ENCODE measurements around the gene PPFIA1.

PPFIA1 gene

DNA sequence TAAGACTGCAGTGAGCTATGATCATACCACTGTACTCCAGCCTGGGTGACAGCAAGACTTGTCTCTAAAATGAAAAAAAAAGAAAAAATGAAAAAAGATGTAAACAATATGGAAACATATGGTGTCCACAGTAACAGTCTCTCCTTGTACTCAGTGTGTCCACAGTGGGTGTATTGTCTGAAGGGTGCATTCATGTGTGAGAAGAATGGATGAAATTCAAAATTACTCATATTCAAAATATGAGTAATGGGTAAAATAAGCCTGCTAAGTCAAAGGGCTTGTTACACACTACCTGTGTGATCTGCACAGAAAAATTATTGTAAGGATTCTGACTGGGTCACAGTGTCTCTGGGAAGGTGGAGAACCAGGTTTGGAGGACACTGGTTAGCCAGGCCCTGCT is 26.9 kb downstream of the PPFIA1 start:
- Histone ChIP-seq H3K9me3 (ENCODE audit: low read depth, low read length) (no peaks in the 10 kb centered on the region), H3K4me3 (no peak overlapping the region), H3K36me3 (ENCODE audit: insufficient read depth, low read length) (peaks cover 30% of the 10 kb centered on the region), H3K9ac (ENCODE audit: insufficient read length) (no peak overlapping the region), H3K27ac (no peak overlapping the region)
- no peak for TF ChIP-seq EZH2 (IDR thresholded peaks at IDR 0.05)
- DNase-seq (ENCODE audit: low read depth, low spot score): no peak

DNA sequence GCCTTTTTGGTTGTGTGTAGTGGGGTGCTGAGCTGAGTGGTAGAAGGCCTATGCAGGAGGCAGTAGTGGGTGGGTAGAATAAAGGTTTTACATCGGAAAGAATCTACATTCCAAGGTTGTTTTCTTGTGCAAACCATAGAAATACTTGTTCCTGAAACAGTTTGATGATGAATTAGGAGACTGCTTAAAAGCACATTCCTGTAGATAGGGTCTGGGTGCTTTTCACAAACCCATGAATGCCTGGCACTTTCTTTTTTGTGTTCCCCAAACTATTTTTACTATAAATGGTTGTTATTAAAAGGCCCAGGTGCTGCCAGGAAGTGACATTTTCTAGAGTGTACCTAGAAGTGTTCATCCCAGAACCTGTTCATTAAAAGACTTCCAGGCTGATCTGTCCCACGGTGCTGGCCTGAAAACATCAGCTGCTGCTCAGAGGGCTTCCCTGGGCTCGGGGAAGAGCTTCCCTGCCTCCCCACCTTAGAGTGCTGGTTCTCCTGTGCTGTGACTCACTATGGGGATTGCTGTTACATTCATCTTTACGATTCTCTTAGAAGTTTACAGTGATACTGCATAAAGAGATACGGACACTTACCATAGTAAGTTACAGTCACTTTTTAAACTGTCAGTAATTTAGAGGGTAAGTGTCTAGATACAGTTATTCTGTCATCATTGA is 27.9 kb downstream of the PPFIA1 start:
- no peak for DNase-seq (ENCODE audit: low read depth, low spot score)
- Histone ChIP-seq H3K36me3 (ENCODE audit: insufficient read depth, low read length) (peaks cover 25% of the 10 kb centered on the region), H3K4me3 (no peak overlapping the region), H3K9me3 (ENCODE audit: low read depth, low read length) (no peaks in the 10 kb centered on the region), H3K9ac (ENCODE audit: insufficient read length) (no peak overlapping the region), H3K27ac (no peak overlapping the region)
- no peak for TF ChIP-seq FOXP2 (optimal IDR thresholded peaks at IDR 0.05; ENCODE audit: control extremely low read depth, extremely low read length, insufficient read depth)
- no peak for TF ChIP-seq EZH2 (IDR thresholded peaks at IDR 0.05)
- TF ChIP-seq POLR2AphosphoS5 (IDR thresholded peaks at IDR 0.05; ENCODE audit: borderline replicate concordance, low read depth, low read length): no peak

GRCh38 chr11:70299636-70300035 is 29.1 kb downstream of the PPFIA1 start:
- TF ChIP-seq FOXP2 (optimal IDR thresholded peaks at IDR 0.05; ENCODE audit: control extremely low read depth, extremely low read length, insufficient read depth) (no peak), EZH2 (IDR thresholded peaks at IDR 0.05) (no peak), POLR2AphosphoS5 (IDR thresholded peaks at IDR 0.05; ENCODE audit: borderline replicate concordance, low read depth, low read length) (no peak)
- H3K27ac ChIP-seq: no peak overlapping the region
- H3K9ac ChIP-seq (ENCODE audit: insufficient read length): no peak overlapping the region
- H3K36me3 ChIP-seq (ENCODE audit: insufficient read depth, low read length): peaks cover 22% of the 10 kb centered on the region
- no peaks in the 10 kb centered on the region for H3K9me3 ChIP-seq (ENCODE audit: low read depth, low read length)
- DNase-seq (ENCODE audit: low read depth, low spot score): no peak
- no peak overlapping the region for H3K4me3 ChIP-seq

DNA sequence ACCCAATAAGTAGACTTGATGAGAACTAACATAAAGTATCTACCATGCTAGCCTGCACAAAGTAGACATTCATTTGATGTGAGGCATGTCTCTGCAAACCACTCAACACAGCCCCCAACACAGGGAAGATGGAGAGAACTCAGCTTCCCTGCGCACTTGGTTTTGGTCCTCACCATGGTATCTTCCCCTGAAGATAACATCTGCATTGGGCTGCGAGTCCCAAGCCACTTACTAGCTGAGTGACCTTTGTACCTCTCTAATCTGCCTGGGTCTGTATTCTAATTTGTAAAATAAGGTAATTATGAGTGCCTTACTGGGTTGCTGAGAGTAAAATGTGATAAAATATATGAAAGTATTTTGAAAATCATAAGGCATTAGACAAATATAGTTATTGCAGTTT is 30.7 kb downstream of the PPFIA1 start:
- no peak for TF ChIP-seq EZH2 (IDR thresholded peaks at IDR 0.05)
- no peak for TF ChIP-seq FOXP2 (optimal IDR thresholded peaks at IDR 0.05; ENCODE audit: control extremely low read depth, extremely low read length, insufficient read depth)
- TF ChIP-seq POLR2AphosphoS5 (IDR thresholded peaks at IDR 0.05; ENCODE audit: borderline replicate concordance, low read depth, low read length): no peak
- no peak overlapping the region for H3K4me3 ChIP-seq
- no peak overlapping the region for H3K9ac ChIP-seq (ENCODE audit: insufficient read length)
- H3K36me3 ChIP-seq (ENCODE audit: insufficient read depth, low read length): peaks cover 28% of the 10 kb centered on the region
- H3K9me3 ChIP-seq (ENCODE audit: low read depth, low read length): no peaks in the 10 kb centered on the region
- DNase-seq (ENCODE audit: low read depth, low spot score): no peak
- no peak overlapping the region for H3K27ac ChIP-seq

DNA sequence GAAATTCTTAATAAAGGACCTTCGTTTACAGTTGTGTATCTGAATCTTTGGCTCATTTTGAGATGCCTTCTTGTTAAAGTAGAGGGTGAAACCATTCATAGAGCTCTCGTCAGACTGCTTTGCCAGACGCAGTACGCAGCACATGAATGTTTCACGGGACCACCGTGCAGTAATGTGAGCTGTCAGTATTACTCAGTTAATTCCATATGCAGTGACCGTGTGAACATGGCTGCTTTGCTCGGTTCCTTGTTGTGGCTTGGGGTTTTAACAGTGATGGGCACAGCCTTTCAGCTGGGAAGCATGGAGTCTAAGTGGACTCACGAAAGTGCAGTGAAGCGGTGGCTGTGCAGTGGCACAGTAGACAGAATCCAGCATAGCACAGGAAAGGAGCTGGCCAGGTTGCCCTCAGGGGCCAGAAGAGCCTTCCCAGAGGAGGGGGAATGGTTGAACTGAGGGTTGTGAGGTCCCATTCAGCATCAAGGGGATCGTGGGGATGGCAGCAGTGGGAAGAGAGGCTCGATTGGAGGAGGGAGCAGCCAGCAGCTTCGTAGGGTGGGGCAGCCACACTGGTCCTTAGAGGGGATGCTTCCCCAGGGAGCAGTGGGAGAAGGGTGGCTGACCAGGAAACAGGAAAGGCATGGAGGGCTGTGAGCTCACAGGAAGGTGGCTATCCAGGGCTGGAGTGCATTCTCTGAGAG is 31.4 kb downstream of the PPFIA1 start:
- H3K4me3 ChIP-seq: no peak overlapping the region
- TF ChIP-seq EZH2 (IDR thresholded peaks at IDR 0.05) (no peak), POLR2AphosphoS5 (IDR thresholded peaks at IDR 0.05; ENCODE audit: borderline replicate concordance, low read depth, low read length) (no peak), FOXP2 (optimal IDR thresholded peaks at IDR 0.05; ENCODE audit: control extremely low read depth, extremely low read length, insufficient read depth) (no peak)
- H3K9me3 ChIP-seq (ENCODE audit: low read depth, low read length): no peaks in the 10 kb centered on the region
- no peak for DNase-seq (ENCODE audit: low read depth, low spot score)
- no peak overlapping the region for H3K9ac ChIP-seq (ENCODE audit: insufficient read length)
- no peak overlapping the region for H3K27ac ChIP-seq
- peaks cover 29% of the 10 kb centered on the region for H3K36me3 ChIP-seq (ENCODE audit: insufficient read depth, low read length)

GRCh38 chr11:70302419-70302752 is 31.9 kb downstream of the PPFIA1 start:
- no peak for DNase-seq (ENCODE audit: low read depth, low spot score)
- Histone ChIP-seq H3K4me3 (no peak overlapping the region), H3K9me3 (ENCODE audit: low read depth, low read length) (no peaks in the 10 kb centered on the region), H3K27ac (no peak overlapping the region), H3K36me3 (ENCODE audit: insufficient read depth, low read length) (peaks cover 33% of the 10 kb centered on the region), H3K9ac (ENCODE audit: insufficient read length) (no peak overlapping the region)
- no peak for TF ChIP-seq EZH2 (IDR thresholded peaks at IDR 0.05)
- TF ChIP-seq FOXP2 (optimal IDR thresholded peaks at IDR 0.05; ENCODE audit: control extremely low read depth, extremely low read length, insufficient read depth): no peak
- TF ChIP-seq POLR2AphosphoS5 (IDR thresholded peaks at IDR 0.05; ENCODE audit: borderline replicate concordance, low read depth, low read length): no peak

GRCh38 chr11:70303070-70303469 is 32.6 kb downstream of the PPFIA1 start:
- Histone ChIP-seq H3K27ac (no peak overlapping the region), H3K9me3 (ENCODE audit: low read depth, low read length) (no peaks in the 10 kb centered on the region), H3K36me3 (ENCODE audit: insufficient read depth, low read length) (peaks cover 39% of the 10 kb centered on the region), H3K4me3 (no peak overlapping the region), H3K9ac (ENCODE audit: insufficient read length) (no peak overlapping the region)
- TF ChIP-seq POLR2AphosphoS5 (IDR thresholded peaks at IDR 0.05; ENCODE audit: borderline replicate concordance, low read depth, low read length) (no peak), FOXP2 (optimal IDR thresholded peaks at IDR 0.05; ENCODE audit: control extremely low read depth, extremely low read length, insufficient read depth) (no peak), EZH2 (IDR thresholded peaks at IDR 0.05) (no peak)
- DNase-seq (ENCODE audit: low read depth, low spot score): no peak

- no peak overlapping the region for H3K27ac ChIP-seq
- no peak overlapping the region for H3K9ac ChIP-seq (ENCODE audit: insufficient read length)
- no peaks in the 10 kb centered on the region for H3K9me3 ChIP-seq (ENCODE audit: low read depth, low read length)
- H3K36me3 ChIP-seq (ENCODE audit: insufficient read depth, low read length): peaks cover 38% of the 10 kb centered on the region
- DNase-seq (ENCODE audit: low read depth, low spot score): no peak
- no peak for TF ChIP-seq FOXP2 (optimal IDR thresholded peaks at IDR 0.05; ENCODE audit: control extremely low read depth, extremely low read length, insufficient read depth)
- no peak for TF ChIP-seq EZH2 (IDR thresholded peaks at IDR 0.05)
- no peak for TF ChIP-seq POLR2AphosphoS5 (IDR thresholded peaks at IDR 0.05; ENCODE audit: borderline replicate concordance, low read depth, low read length)
- H3K4me3 ChIP-seq: no peak overlapping the region
Measured at GRCh38 chr11:70304208-70304603, 33.7 kb downstream of the PPFIA1 start.

GRCh38 chr11:70305501-70305900 is 35.0 kb downstream of the PPFIA1 start:
- no peak for TF ChIP-seq FOXP2 (optimal IDR thresholded peaks at IDR 0.05; ENCODE audit: control extremely low read depth, extremely low read length, insufficient read depth)
- no peak for TF ChIP-seq POLR2AphosphoS5 (IDR thresholded peaks at IDR 0.05; ENCODE audit: borderline replicate concordance, low read depth, low read length)
- TF ChIP-seq EZH2 (IDR thresholded peaks at IDR 0.05): no peak
- Histone ChIP-seq H3K9ac (ENCODE audit: insufficient read length) (no peak overlapping the region), H3K27ac (no peak overlapping the region), H3K4me3 (no peak overlapping the region), H3K36me3 (ENCODE audit: insufficient read depth, low read length) (peaks cover 40% of the 10 kb centered on the region), H3K9me3 (ENCODE audit: low read depth, low read length) (no peaks in the 10 kb centered on the region)
- no peak for DNase-seq (ENCODE audit: low read depth, low spot score)

Data from SK-N-MC (cell line).